Heart right ventricle (tissue), 16 donors: ENCODE measurements around the gene MGST1. TPM values are rescaled to one million over a fixed set of nuclear protein-coding genes. Genes with fewer than 3 reads are reported as not detected.
"Not testable (repeated sequence)": the region's sequence is repeated elsewhere in the genome, so short reads cannot be mapped to it uniquely, and the experiment has no call there.

Experiments
- ATAC-seq, 8 donors: fragments of 200-7000 bp; cut with Tn5 transposase; one replicate each; pipeline ENCODE4 v1.9.1; 2020; ENCODE audit warnings: mild to moderate bottlenecking in 8 of 8, moderate library complexity in 8 of 8, moderate number of reproducible peaks in 1 of 8
- DNase-seq, 2 donors: peaks; one replicate each; pipeline ENCODE4 v3.0.0-alpha.2; 2020
- H3K27ac ChIP-seq, 10 donors: fragments of 200-600 bp; sonication (generic) in 2 of 10; one replicate each; pipeline versions ENCODE4 v1.5.0 to v1.8.0; 2020 to 2022; ENCODE audit warnings: mild to moderate bottlenecking in 3 of 10
- H3K27me3 ChIP-seq, 7 donors: fragments of 200-600 bp; one replicate each; pipeline ENCODE4 v1.8.0; 2021 to 2022; ENCODE audit warnings: mild to moderate bottlenecking in 2 of 7
- H3K36me3 ChIP-seq, 9 donors: fragments of 200-600 bp; sonication (generic) in 1 of 9; one replicate each; pipeline versions ENCODE4 v1.5.0 to v1.8.0; 2020 to 2022; ENCODE audit warnings: mild to moderate bottlenecking in 2 of 9
- H3K4me1 ChIP-seq, 9 donors: fragments of 200-600 bp; sonication (generic) in 1 of 9; one replicate each; pipeline versions ENCODE4 v1.5.0 to v1.8.0; 2020 to 2022; ENCODE audit warnings: mild to moderate bottlenecking in 4 of 9
- H3K4me3 ChIP-seq, 10 donors: fragments of 200-600 bp; sonication (generic) in 2 of 10; one replicate each; pipeline versions ENCODE4 v1.5.0 to v1.8.0; 2020 to 2022; ENCODE audit warnings: mild to moderate bottlenecking in 7 of 10, moderate library complexity in 2 of 10
- H3K9me3 ChIP-seq, 11 donors: fragments of 200-600 bp in 10 of 11; sonication (generic) in 2 of 11; one replicate each; pipeline versions ENCODE4 v1.5.0 to v1.8.0; 2013 to 2022; ENCODE audit warnings: mild to moderate bottlenecking in 2 of 11, control low read depth in 1 of 11, moderate library complexity in 1 of 11
- CTCF ChIP-seq, 9 donors: fragments of 200-600 bp; sonication (generic) in 2 of 9; IDR thresholded peaks; one replicate each; pipeline versions ENCODE4 v1.5.0 to v1.8.0; 2021 to 2022; ENCODE audit warnings: antibody characterized with exemption in 9 of 9, mild to moderate bottlenecking in 5 of 9, moderate library complexity in 1 of 9
- WGBS, 2 donors: extraction: QIAGEN DNeasy Blood & Tissue Kit; methylation state at CpG; one replicate each; pipeline ENCODE4 v1.1.7; 2013; ENCODE audit warnings: inconsistent platforms in 1 of 2; 5-methylcytosine and 5-hydroxymethylcytosine counted together
- intact Hi-C, 10 donors: fragments of 100-400 bp; cut with DNase I; formaldehyde crosslinking; loops; one replicate each; pipeline versions ENCODE4 v1.11.1 to v1.14.2; 2022
- polyA plus RNA-seq, 2 donors: library from polyadenylated mRNA; stranded (reverse); fragments of 200-250 nt; gene quantifications; one replicate each; pipeline ENCODE4 v1.2.3, GENCODE V29; 2013
- total RNA-seq, 10 donors: library from RNA; stranded (reverse); fragmentation: NEBNext Ultra II Directional in 3 of 10; extraction: Animal tissue kit (Norgen Biotek cat#: 25700) in 3 of 10; gene quantifications; one replicate each; pipeline versions ENCODE4 v1.2.1 to v1.2.4, GENCODE V29; 2021 to 2023
- donor health status: Arrhythmogenic right ventricular cardiomyopathy.
- donor health status: ischemic (EF 13 %, LVEDD 7.1; RV severe dilation, severe dysfunction).
- donor health status: healthy with polysubstance abuse.
- donor health status: DM: no; HTN: yes; CAD: no.
- donor health status: DM: no; HTN: no; CAD: no.
- donor health status: ischemic (EF 25% LVEDD 6.9; RV normal size, moderate dysfunction).
- donor health status: ischemic (EF 25% LVEDD 5.7; RV mildly dilated, moderate dysfunction).
- donor health status: healthy.
- donor health status: DM: yes; HTN: yes; CAD: no.
- donor health status: Ischemic cardiomyopathy.
- donor health status: ischemic (EF 35%, LVEDD 5.7; RV mildly dilated, moderate dysfunction).
- donor health status: nonischemic (EF 11% LVEDD 7.7; RV severe dilation, severe dysfunction).
- donor health status: DM: yes; HTN: yes; CAD: no.
- donor health status: PGD.
- donor health status: ischemic (EF 29% LVEDD 5.4; RV normal size, mild dysfunction).
- donor health status: nonischemic (EF 23%, LVEDD 6.1; RV moderate dilation, normal function).

MGST1 gene
- total and polyA plus RNA-seq, 12 donors = 3.8 to 98.3 (median 23.4) TPM

- Histone ChIP-seq H3K9me3 (peaks cover 0 to 24% (median 0%) of the 10 kb centered on the region in 11 donors), H3K36me3 (no peaks in the 10 kb centered on the region), H3K4me1 (no peaks in the 10 kb centered on the region), H3K27me3 (no peaks in the 10 kb centered on the region), H3K4me3 (no peak overlapping the region), H3K27ac (no peak overlapping the region)
- DNase-seq (no peak), ATAC-seq (no peak)
- intact Hi-C loops = no loop called here
- no peak for TF ChIP-seq CTCF (IDR thresholded peaks at IDR 0.05)
- WGBS, 2 donors = 88 to 91% methylated on average over 7 of the region's 7 CpGs
Measured at GRCh38 chr12:16399101-16399500, 51.7 kb downstream of the MGST1 start.

GRCh38 chr12:16401835-16402234 is 54.4 kb downstream of the MGST1 start:
- H3K4me3 ChIP-seq, H3K36me3 ChIP-seq, intact Hi-C loops, DNase-seq, ATAC-seq, H3K27ac ChIP-seq, H3K4me1 ChIP-seq, H3K27me3 ChIP-seq: not testable (repeated sequence)
- H3K9me3 ChIP-seq = peaks cover 0 to 11% (median 0%) of the 10 kb centered on the region in 11 donors
- WGBS, 2 donors = 34 to 42% methylated on average over 1 of the region's 1 CpG

GRCh38 chr12:16407346-16407745 is 59.9 kb downstream of the MGST1 start:
- DNase-seq (no peak), ATAC-seq (no peak)
- Histone ChIP-seq H3K4me1 (no peaks in the 10 kb centered on the region), H3K27me3 (no peaks in the 10 kb centered on the region), H3K9me3 (peaks cover 0 to 16% (median 4%) of the 10 kb centered on the region in 11 donors), H3K27ac (no peak overlapping the region), H3K4me3 (no peak overlapping the region), H3K36me3 (no peaks in the 10 kb centered on the region)
- no peak for TF ChIP-seq CTCF (IDR thresholded peaks at IDR 0.05)
- 90 to 100% methylated on average over 1 of the region's 1 CpG for WGBS, 2 donors
- intact Hi-C loops = no loop called here

Other genes with a start within 250 kb of the MGST1 start
- gene SLC15A5, start 70.0 kb upstream of the MGST1 start, total RNA-seq = not detected
- gene SLC15A5, start 70.0 kb upstream of the MGST1 start, polyA plus RNA-seq = not detected